HFFc6 (cell line): ENCODE data around the gene FAM193B. TPM values are rescaled to one million over a fixed set of nuclear protein-coding genes. Genes with fewer than 3 reads are reported as not detected.

Experiments used
- DNase-seq: peaks from one replicate; pipeline ENCODE4 v3.0.0-alpha.2; 2018
- H3K27ac Mint-ChIP-seq: 2 replicates; pipeline ENCODE4 v1.8.0; 2020; ENCODE audit warnings: mild to moderate bottlenecking, mixed read lengths
- H3K27me3 Mint-ChIP-seq: 2 replicates; pipeline ENCODE4 v1.8.0; 2021; ENCODE audit warnings: mild to moderate bottlenecking, moderate library complexity, mixed read lengths; ENCODE audit not compliant: insufficient read depth
- H3K36me3 Mint-ChIP-seq: 2 replicates; pipeline ENCODE4 v1.8.0; 2021; ENCODE audit warnings: low read depth, mixed read lengths
- H3K4me1 Mint-ChIP-seq: 2 replicates; pipeline ENCODE4 v1.8.0; 2020; ENCODE audit warnings: low read depth, mixed read lengths
- H3K4me3 Mint-ChIP-seq: 2 replicates; pipeline ENCODE4 v1.8.0; 2020; ENCODE audit warnings: mild to moderate bottlenecking, moderate library complexity, mixed read lengths
- H3K9me3 Mint-ChIP-seq: 2 replicates; pipeline ENCODE4 v1.8.0; 2020; ENCODE audit warnings: mild to moderate bottlenecking, mixed read lengths
- CTCF ChIP-seq: fragments of 200-600 bp; sonication (generic); IDR thresholded peaks from 2 replicates; pipeline ENCODE4 v1.5.0; 2021; ENCODE audit warnings: antibody characterized with exemption, mild to moderate bottlenecking
- total RNA-seq, 6 experiments: library from RNA; stranded (reverse); fragmentation: NEBNext Ultra II Directional; extraction: Animal tissue kit (Norgen Biotek cat#: 25700); gene quantifications; 2 replicates in 1 of 6; 3 replicates in 5 of 6; pipeline ENCODE4 v1.2.3, GENCODE V29; 2021

FAM193B gene
- total RNA-seq, 6 experiments from 2014 or later = 16.1 to 25.6 (median 21.6) TPM

GRCh38 chr5:177595991-177596774 lies 41.8 kb upstream of the FAM193B start:
- no peaks in the 10 kb centered on the region for H3K9me3 Mint-ChIP-seq
- peaks cover 7% of the 10 kb centered on the region for H3K27me3 Mint-ChIP-seq
- peaks cover 39% of the 10 kb centered on the region for H3K4me1 Mint-ChIP-seq
- DNase-seq = no peak
- H3K4me3 Mint-ChIP-seq = no peak overlapping the region; the same call in 1 of the 2 replicates
- peaks cover 44% of the 10 kb centered on the region for H3K36me3 Mint-ChIP-seq
- TF ChIP-seq CTCF = no peak
- peak overlapping the region; percentile 28; the same call in 1 of the 2 replicates for H3K27ac Mint-ChIP-seq

- peaks cover 34% of the 10 kb centered on the region for H3K4me1 Mint-ChIP-seq
Measured at GRCh38 chr5:177595026-177595585, 40.7 kb upstream of the FAM193B start.

GRCh38 chr5:177594071-177594470 lies 39.7 kb upstream of the FAM193B start:
- Mint-ChIP-seq H3K4me1 (peaks cover 32% of the 10 kb centered on the region), H3K27ac (no peak overlapping the region), H3K4me3 (peak overlapping the region; percentile 99; the same call in 1 of the 2 replicates), H3K9me3 (no peaks in the 10 kb centered on the region), H3K36me3 (peaks cover 38% of the 10 kb centered on the region), H3K27me3 (peaks cover 17% of the 10 kb centered on the region)
- TF ChIP-seq CTCF = no peak
- DNase-seq = no peak

More at GRCh38 chr5:177595026-177595585, 40.7 kb upstream of the FAM193B start:
- H3K27ac Mint-ChIP-seq = no peak overlapping the region
- peaks cover 10% of the 10 kb centered on the region for H3K27me3 Mint-ChIP-seq
- DNase-seq = no peak
- H3K9me3 Mint-ChIP-seq = no peaks in the 10 kb centered on the region
- H3K4me3 Mint-ChIP-seq = no peak overlapping the region
- peaks cover 38% of the 10 kb centered on the region for H3K36me3 Mint-ChIP-seq
- TF ChIP-seq CTCF = no peak

- no peak for TF ChIP-seq CTCF
- Mint-ChIP-seq H3K36me3 (peaks cover 38% of the 10 kb centered on the region), H3K27ac (no peak overlapping the region; the same call in 1 of the 2 replicates), H3K4me3 (peak overlapping the region; percentile 99), H3K4me1 (peaks cover 26% of the 10 kb centered on the region), H3K9me3 (no peaks in the 10 kb centered on the region), H3K27me3 (peaks cover 21% of the 10 kb centered on the region)
- DNase-seq = no peak
Measured at GRCh38 chr5:177593511-177593910, 39.1 kb upstream of the FAM193B start.

- Mint-ChIP-seq H3K36me3 (peaks cover 38% of the 10 kb centered on the region), H3K4me3 (peak overlapping the region; percentile 99), H3K9me3 (no peaks in the 10 kb centered on the region), H3K27me3 (peaks cover 27% of the 10 kb centered on the region), H3K27ac (peak overlapping the region; percentile 98), H3K4me1 (peaks cover 23% of the 10 kb centered on the region)
- no peak for DNase-seq
- TF ChIP-seq CTCF = no peak
Measured at GRCh38 chr5:177592905-177593304, 38.5 kb upstream of the FAM193B start.
